Measurements from ENCODE around the gene GIT2.
"Not testable (repeated sequence)": the region's sequence is repeated elsewhere in the genome, so short reads cannot be mapped to it uniquely, and the experiment has no call there.

Gene GIT2

DNA sequence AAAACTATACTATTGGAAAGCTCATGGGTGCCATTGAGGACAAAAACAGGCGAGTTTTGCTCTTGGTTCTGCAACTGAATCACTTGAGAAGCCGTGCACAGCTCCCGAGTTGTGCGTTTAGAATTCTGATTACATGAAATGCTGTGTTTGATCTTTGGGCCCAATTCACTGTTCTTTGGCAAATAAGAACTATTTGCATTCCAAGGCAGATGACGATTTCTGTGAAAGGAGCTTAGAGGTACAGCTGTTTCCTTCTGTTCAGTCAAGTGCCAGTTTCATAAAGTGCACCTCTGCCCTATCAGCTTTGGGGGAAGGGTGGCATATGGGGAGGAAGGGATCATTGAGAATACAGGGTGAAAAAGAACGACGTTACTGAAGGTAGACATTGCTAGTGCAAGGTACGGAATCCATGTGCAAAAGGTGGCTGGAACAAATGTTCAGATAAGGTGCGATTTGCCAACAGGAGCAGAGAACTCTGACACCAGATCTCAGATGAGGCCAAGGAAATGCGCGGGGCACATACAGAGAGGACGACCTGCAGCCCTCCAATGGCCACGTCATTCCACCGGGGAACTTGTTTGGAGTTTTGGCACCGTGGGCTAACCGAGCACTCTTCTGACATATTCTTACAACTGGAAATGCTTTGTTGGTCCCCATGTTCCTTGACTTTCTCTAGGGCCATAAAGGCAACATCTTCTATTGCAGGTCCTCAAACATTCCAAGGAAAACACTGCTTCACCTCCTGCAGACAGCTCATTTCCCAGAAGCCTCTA is 66.0 kb downstream of the GIT2 start:
- DNase-seq = no peak
- in situ Hi-C loops (cut with MboI; ENCODE audit: low pct_unique_long_range_greater_than_20kb, low sequenced_read_pairs) = no loop called here

- DNase-seq; in situ Hi-C loops (cut with MboI; ENCODE audit: low pct_unique_long_range_greater_than_20kb, low sequenced_read_pairs): not testable (repeated sequence)
Measured at GRCh38 chr12:109929326-109929725, 66.8 kb downstream of the GIT2 start.

DNA sequence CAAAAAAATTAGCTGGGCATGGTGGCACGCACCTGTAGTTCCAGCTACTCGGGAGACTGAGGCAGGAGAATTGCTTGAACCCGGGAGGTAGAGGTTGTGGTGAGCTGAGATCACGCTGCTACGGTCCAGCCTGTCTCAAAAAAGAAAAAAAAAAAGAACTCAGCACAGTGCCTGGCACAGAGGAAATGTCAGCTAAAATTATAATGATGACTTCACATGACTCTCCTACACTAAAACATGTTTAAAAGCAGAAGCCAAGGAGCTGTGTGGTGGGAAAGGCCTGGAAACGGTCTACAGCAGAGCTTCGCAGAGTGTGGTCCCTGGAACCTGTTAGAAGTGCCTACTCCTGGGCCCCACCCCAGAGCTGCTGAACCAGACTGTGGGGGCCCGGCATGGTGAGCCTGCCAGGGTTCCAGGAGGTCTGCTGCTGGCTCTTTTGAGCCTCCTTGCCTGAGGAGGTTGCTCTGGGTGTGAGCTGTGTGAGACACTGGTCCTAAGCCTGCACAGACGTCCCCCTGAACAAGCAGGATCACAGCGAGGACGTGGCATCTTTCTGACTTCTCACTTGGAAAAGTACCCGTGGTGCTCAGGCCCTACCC is 68.0 kb downstream of the GIT2 start:
- in situ Hi-C loops (cut with MboI; ENCODE audit: low pct_unique_long_range_greater_than_20kb, low sequenced_read_pairs) = no loop called here
- no peak for DNase-seq

- DNase-seq = peak; percentile 38
Measured at GRCh38 chr12:109927622-109928021, 68.5 kb downstream of the GIT2 start.

DNA sequence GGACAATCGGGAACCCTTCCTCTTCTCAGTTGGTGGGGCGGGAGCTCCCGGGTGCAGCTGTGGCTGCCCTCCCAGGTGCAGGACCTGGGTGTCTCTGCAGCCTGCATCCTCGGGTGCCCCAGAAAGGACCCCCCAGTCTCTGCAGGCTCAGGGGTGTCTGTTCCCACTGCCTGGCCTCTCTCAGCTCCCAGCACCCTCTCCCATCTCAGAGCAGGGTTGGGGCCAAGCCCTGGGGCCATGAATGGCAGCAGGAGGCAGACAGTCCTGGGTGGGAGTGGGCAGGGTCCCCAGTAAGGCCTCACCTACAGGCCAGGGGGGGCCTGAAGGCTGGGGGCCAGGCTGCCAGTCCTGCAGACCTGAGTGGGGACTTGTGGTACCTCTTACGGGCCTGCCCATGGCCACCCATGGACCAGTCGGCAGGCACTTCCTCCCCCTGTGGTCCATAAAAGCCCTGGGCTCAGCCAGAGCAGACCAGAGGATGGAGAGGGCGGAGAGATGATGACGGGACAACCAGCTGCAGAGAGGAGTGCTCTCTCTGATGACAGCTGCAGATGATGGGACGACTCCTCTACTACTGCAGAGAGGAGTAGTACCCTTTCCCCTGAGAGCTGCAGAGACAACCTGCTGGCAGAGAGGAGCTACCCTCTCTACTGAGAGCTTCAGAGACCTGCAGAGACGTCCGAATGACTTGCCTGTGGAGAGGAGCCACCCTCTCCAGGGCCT is 69.5 kb downstream of the GIT2 start:
- in situ Hi-C loops (cut with MboI; ENCODE audit: low pct_unique_long_range_greater_than_20kb, low sequenced_read_pairs) = no loop called here
- no peak for DNase-seq

More at GRCh38 chr12:109927622-109928021, 68.5 kb downstream of the GIT2 start:
- in situ Hi-C loops (cut with MboI; ENCODE audit: low pct_unique_long_range_greater_than_20kb, low sequenced_read_pairs) = no loop called here

DNA sequence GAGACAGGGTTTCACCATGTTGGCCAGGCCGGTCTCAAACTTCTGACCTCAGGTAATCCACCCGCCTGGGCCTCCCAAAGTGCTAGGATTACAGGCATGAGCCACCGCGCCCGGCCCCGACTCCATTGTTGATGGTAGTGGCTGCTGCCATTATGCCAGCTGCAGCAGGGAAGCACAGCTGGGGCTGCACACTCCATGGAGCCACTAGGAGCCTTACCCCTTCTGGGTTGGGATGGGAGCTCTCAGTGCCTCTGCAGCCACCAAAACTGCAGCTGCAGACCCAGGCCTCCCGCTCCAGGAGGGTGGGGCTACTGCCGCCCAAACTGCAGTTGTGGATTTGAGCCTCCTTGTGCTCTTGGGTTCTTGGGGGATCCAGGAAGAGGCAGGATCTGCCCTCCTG is 70.2 kb downstream of the GIT2 start:
- DNase-seq = no peak
- in situ Hi-C loops (cut with MboI; ENCODE audit: low pct_unique_long_range_greater_than_20kb, low sequenced_read_pairs) = no loop called here

GRCh38 chr12:109925185-109925840 is 70.9 kb downstream of the GIT2 start:
- in situ Hi-C loops (cut with MboI; ENCODE audit: low pct_unique_long_range_greater_than_20kb, low sequenced_read_pairs) = no loop called here
- no peak for DNase-seq

DNA sequence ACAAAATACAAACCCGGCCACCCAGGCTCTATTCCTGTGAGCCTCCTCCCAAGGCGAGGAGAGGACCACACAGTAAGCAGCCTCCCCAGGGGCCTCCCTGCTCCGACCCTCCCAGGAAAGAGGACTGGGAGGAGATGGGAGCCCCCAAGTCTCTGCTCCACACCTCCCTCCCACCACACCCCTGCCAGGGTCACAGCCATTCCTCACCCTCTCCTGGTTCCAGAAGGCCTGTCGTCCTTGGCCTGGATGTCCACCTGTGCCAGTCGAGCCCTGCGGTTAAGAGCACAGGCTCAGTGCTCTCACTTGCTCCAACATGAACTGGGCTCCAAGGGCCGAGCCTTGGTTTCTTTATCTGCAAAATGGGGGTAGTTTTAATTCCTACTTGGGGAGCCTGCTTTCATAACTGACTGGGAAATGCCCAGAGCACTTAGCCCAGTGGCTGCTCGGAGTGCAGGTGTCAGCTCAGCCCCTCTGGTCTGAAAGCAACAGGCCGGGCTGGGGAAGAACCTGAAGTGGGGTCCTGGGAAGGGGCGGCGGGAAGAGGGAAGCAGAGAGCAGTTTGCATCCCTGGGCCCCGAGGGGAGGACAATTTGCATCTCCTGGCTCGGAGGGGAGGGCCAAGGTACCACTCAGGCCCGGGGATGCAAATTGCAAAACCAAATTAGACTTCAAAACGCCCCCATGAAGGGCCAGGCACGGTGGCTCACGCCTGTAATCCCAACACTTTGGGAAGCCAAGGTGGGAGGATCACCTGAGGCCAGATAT is 72.5 kb downstream of the GIT2 start:
- no peak for DNase-seq
- in situ Hi-C loops (cut with MboI; ENCODE audit: low pct_unique_long_range_greater_than_20kb, low sequenced_read_pairs) = no loop called here

- DNase-seq = no peak
- in situ Hi-C loops (cut with MboI; ENCODE audit: low pct_unique_long_range_greater_than_20kb, low sequenced_read_pairs) = no loop called here
Measured at GRCh38 chr12:109923038-109923437, 73.1 kb downstream of the GIT2 start.

- in situ Hi-C loops (cut with MboI; ENCODE audit: low pct_unique_long_range_greater_than_20kb, low sequenced_read_pairs) = no loop called here
- DNase-seq = no peak
Measured at GRCh38 chr12:109921982-109922381, 74.2 kb downstream of the GIT2 start.

DNA sequence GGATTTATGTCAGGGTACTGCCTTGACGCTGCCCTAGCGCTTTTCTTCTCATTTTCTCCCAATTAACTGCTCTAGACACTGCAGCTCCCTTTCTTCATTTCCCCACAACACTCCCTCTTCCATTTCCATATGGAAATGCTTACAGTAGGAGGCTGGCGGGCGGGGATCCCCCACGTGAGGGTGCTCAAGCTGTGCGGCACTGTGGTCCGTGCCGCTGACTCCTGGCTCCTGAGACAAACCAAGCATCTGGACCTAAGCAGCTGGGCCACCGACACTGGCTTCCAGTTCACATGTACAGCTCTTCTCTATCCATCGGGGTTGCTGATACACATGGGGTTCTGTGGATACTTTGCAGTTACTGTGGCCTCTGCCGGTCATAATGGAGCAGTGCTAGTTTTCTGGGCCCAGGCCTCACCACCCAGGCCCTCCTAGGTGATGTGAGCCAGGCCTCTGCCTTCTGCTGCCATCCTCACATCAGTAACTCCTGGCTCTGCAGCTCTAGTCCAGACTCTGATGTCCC is 75.8 kb downstream of the GIT2 start:
- in situ Hi-C loops (cut with MboI; ENCODE audit: low pct_unique_long_range_greater_than_20kb, low sequenced_read_pairs) = no loop called here
- DNase-seq = no peak

DNA sequence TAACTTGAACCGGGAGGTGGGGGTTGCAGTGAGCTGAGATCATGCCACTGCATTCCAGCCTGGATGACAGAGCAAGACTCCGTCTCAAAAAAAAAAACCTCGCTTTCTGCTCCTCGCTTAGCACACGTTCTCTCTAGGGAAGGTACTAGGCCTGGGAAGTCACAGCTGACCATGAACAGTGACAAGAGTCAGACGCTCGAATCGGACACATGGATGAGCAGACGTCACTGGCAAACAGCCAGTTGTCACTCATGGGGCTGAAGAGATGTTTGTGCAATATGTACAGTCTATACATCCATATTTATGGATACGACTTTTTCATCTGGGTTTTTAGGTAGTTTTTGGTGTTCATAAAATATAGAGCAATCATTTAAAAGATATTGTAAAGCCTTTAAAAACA is 76.7 kb downstream of the GIT2 start:
- in situ Hi-C loops (cut with MboI; ENCODE audit: low pct_unique_long_range_greater_than_20kb, low sequenced_read_pairs) = no loop called here
- DNase-seq = no peak

DNA sequence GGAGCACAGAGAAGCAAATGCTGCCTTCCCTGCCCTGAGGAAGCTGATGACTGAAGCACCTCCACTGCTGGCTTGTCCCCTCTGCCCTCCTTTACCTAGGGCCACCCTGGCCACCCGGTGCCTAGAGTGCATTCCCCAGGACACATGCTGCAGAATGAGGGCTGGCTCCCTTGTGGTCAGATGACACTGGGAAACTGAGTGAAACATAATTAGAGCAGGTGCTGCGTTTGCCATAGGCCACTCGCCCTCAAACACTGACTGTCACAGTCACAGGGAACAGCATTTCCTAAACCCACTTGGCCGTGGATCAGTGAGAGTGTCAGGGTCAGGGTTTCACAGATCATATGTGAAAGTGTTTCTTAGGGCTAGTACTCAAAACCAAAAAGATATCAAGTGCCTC is 80.1 kb downstream of the GIT2 start:
- in situ Hi-C loops (cut with MboI; ENCODE audit: low pct_unique_long_range_greater_than_20kb, low sequenced_read_pairs) = no loop called here

GRCh38 chr12:109915171-109916040 is 80.8 kb downstream of the GIT2 start:
- DNase-seq = no peak
- in situ Hi-C loops (cut with MboI; ENCODE audit: low pct_unique_long_range_greater_than_20kb, low sequenced_read_pairs) = no loop called here

More for the DNA sequence above, 80.1 kb downstream of the GIT2 start:
- no peak for DNase-seq

GRCh38 chr12:109914461-109914860 is 81.7 kb downstream of the GIT2 start:
- in situ Hi-C loops (cut with MboI; ENCODE audit: low pct_unique_long_range_greater_than_20kb, low sequenced_read_pairs) = no loop called here
- DNase-seq = no peak

GRCh38 chr12:109912855-109913321 is 83.3 kb downstream of the GIT2 start:
- no peak for DNase-seq
- in situ Hi-C loops (cut with MboI; ENCODE audit: low pct_unique_long_range_greater_than_20kb, low sequenced_read_pairs) = no loop called here

DNA sequence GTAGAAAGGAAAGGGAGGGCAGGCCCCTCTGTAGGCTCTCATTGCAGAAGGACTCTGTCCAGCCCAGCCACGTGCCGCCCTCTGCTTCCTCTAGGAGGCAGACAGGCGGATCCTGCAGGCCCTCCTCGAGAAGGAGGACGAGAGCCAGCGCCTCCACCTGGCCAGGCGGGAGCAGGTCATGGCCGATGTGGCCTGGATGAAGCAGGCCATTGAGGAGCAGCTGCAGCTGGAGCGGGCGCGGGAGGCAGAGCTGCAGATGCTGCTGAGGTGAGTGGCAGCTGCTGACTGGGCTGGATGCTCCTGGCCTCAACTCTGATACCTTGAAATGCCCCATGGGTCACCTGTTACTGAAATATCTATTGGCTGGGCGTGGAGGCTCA is 85.2 kb downstream of the GIT2 start:
- peak; percentile 57 for DNase-seq
- in situ Hi-C loops (cut with MboI; ENCODE audit: low pct_unique_long_range_greater_than_20kb, low sequenced_read_pairs) = no loop called here

All from KBM-7 (cell line).